GM10266 (cell line): Measurements from ENCODE around the gene GNG12.

Experiments
- DNase-seq: peaks from one replicate; pipeline ENCODE4 v3.0.0; 2012; ENCODE audit errors: extremely low spot score
- TF ChIP-seq, protein P1 (sequence below): IDR thresholded peaks from 2 replicates; pipeline ENCODE4 v1.5.1; 2012; ENCODE audit warnings: mild to moderate bottlenecking, low read depth; ENCODE audit not compliant: control insufficient read depth, insufficient read depth; ENCODE audit errors: missing control alignments

GNG12 gene

DNA sequence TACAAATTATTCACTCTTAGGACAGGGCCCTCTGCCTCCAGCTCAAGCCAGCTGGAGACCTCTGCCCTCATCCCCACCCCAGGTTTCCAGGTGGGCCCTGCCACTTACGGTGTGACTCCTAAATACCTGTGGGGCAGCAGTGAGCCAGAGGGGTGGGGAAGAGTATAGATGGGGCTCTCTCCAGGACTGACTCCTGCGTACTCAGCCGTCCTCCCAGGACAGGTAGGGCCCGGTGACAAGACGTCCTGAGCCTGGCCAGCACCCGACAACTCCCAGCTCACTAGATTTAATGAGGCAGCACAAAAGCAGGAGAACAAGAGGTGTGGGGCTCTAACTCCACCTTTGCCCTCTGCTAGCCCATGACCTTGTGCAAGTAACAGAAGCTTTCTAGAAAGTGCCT, 16.8 kb downstream of the GNG12 start:
- TF ChIP-seq, protein P1, sequence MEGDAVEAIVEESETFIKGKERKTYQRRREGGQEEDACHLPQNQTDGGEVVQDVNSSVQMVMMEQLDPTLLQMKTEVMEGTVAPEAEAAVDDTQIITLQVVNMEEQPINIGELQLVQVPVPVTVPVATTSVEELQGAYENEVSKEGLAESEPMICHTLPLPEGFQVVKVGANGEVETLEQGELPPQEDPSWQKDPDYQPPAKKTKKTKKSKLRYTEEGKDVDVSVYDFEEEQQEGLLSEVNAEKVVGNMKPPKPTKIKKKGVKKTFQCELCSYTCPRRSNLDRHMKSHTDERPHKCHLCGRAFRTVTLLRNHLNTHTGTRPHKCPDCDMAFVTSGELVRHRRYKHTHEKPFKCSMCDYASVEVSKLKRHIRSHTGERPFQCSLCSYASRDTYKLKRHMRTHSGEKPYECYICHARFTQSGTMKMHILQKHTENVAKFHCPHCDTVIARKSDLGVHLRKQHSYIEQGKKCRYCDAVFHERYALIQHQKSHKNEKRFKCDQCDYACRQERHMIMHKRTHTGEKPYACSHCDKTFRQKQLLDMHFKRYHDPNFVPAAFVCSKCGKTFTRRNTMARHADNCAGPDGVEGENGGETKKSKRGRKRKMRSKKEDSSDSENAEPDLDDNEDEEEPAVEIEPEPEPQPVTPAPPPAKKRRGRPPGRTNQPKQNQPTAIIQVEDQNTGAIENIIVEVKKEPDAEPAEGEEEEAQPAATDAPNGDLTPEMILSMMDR = no peak
- DNase-seq = no peak

DNA sequence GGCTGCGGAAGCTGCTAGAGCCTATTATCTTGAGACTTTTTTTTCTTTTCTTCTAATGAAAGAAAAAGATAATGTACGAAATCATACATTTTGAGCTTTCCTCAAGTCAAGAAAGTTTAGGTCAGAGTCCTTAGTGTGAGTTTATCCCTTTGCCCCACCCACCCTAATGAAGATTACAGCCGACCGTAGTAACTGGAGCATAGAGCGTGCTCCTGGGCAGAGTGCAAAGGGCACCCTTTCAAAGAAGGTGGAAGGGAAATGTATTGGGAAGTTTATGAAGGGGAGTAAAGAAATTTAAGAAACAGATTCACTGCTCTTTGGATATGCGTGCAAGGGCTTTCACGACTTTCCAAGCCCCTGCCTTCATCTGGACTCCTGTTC, 17.2 kb downstream of the GNG12 start:
- DNase-seq = no peak
- TF ChIP-seq, protein P1 = no peak

DNA sequence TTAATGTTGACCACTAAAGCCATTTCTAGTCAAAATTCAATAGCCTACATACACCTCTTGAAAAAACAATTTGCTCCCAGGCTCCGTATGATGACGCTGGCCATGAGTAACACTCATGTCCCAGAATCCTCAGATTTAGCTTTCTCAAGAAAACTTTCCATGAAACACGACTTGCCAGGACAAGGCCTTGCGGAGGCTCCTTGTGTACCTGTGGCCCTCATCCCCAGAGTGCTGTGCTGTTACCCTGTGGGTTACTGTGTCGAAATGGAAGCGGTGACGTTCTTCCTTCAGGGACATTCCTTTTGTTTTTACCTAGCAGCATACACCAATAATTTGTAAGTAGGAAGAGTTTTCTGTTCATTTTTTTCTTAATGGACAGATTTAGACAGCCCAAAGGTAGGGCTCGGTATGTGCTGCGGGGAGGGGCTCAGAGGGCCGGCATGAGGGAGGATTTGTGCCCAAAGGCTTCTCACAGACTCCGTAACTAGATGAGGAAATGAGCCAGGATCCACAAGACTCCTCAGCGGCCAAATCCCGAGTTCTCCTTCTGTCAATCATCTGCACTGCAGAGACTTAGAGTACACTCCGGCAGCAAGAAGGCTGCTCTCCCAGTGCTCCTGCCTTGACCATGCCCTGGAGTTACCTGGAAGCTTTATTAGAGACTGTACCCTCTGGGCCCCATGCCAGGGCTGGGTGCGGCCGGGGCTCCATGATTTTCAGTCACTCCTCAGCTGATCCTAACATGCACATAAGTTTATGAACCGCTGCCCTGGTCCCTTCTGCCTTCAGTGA, 17.8 kb downstream of the GNG12 start:
- DNase-seq = no peak
- TF ChIP-seq, protein P1 = no peak

DNA sequence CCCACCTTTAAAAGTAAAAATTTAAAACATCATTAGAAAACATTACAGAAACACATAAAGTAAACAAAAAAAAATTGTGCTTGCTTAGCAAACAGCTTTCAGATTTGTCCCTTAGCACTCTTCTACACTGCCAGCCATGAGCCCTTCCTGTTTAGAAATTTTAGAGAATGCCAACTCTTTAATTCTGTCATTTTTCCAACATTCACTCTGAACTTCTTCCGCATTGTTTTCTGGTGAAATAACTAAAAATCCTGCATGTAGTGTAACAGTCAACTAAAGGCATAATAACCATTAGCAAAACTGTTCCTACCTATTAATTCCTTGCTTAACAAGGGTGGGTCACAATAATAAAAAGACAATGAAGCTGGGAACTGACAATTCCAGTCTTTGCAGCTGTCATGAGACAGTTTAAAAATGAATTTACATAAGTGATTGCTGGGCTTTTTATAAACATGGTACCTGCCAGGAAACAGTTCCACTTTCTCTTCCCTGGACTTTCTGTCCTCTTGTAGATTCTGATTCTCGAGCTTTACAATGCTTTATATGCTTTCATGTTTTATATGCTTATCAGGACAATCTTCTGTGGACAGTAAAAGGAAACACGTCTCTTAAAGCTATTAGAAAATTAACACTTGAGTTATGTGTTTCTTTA, 19.0 kb downstream of the GNG12 start:
- TF ChIP-seq, protein P1 = no peak
- no peak for DNase-seq

DNA sequence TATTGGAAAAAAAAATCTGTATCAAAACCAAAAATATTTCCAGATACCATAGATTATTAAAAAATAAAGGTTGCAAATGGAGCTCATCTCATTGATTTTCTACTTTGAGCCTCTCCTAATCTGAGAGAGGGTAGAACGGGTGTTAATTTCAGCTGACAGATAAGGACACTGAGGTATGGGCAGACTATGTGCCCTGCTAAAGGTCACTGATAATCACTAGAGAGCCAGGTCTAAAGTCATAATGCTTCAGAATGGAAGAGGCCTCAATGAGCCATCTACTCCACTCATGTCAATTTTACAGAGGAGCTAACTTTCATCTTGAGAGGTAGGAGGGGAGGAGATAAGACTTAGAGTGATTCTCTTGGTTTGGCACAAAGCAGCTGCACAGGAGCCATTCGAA, 21.0 kb downstream of the GNG12 start:
- no peak for DNase-seq
- TF ChIP-seq, protein P1 = no peak

DNA sequence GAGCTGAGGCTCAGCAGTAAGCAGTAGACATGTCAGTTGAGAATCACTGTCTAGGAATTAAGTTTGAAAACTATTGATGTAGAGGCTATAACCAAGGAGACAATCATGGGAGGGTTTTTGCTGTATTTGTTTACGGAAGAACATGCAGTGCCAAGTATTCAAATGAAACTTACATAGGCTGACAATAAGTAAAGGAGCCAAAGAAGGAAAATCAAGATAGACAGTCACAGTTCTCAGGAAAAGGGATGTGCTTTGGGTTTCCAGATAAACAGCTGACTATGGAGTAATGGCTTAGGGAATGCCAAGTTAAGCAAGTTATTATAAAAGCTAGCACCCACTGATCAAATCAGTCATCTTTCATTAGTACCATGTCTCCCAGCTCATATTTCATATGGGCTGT, 21.5 kb downstream of the GNG12 start:
- TF ChIP-seq, protein P1 = no peak
- DNase-seq = no peak

DNA sequence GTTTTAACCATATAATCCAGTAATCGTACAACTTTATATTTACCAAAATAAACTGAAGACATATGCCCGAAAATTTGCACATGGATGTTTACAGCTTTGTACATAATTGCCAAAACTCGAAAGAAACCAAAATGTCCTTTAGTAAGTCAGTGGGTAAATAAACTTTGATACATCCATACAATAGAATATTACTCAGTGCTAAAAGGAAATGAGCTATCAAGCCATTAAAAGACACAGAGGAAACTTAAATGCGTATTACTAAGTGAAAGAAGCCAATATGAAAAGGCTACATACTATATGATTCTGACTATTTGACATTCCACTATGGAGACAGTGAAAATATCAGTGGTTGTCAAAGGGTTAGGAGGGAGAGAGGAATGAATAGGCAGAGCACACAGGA, 23.4 kb downstream of the GNG12 start:
- TF ChIP-seq, protein P1 = no peak

More for the DNA sequence above, 23.4 kb downstream of the GNG12 start:
- no peak for DNase-seq
